Measurements from ENCODE around the gene NSRP1.

Gene NSRP1

GRCh38 chr17:30173649-30174048, 57.0 kb downstream of the NSRP1 start:
- TF ChIP-seq CTCF (IDR thresholded peaks at IDR 0.05; ENCODE audit: low read depth, low read length, missing control alignments), result no peak
- peak; percentile 31 for DNase-seq (ENCODE audit: low read depth)

GRCh38 chr17:30174556-30174955, 57.9 kb downstream of the NSRP1 start:
- DNase-seq (ENCODE audit: low read depth), result no peak
- no peak for TF ChIP-seq CTCF (IDR thresholded peaks at IDR 0.05; ENCODE audit: low read depth, low read length, missing control alignments)
- no peak overlapping the region for H3K4me3 ChIP-seq (ENCODE audit: low read depth, low read length)

More at GRCh38 chr17:30173649-30174048, 57.0 kb downstream of the NSRP1 start:
- no peak overlapping the region for H3K4me3 ChIP-seq (ENCODE audit: low read depth, low read length)

GRCh38 chr17:30176855-30177254, 60.2 kb downstream of the NSRP1 start:
- DNase-seq (ENCODE audit: low read depth), result no peak
- TF ChIP-seq CTCF (IDR thresholded peaks at IDR 0.05; ENCODE audit: low read depth, low read length, missing control alignments), result no peak

GRCh38 chr17:30186761-30187160, 70.1 kb downstream of the NSRP1 start:
- no peak for DNase-seq (ENCODE audit: low read depth)
- no peak for TF ChIP-seq CTCF (IDR thresholded peaks at IDR 0.05; ENCODE audit: low read depth, low read length, missing control alignments)
- no peak overlapping the region for H3K4me3 ChIP-seq (ENCODE audit: low read depth, low read length)

More at GRCh38 chr17:30176855-30177254, 60.2 kb downstream of the NSRP1 start:
- no peak overlapping the region for H3K4me3 ChIP-seq (ENCODE audit: low read depth, low read length)

GRCh38 chr17:30187573-30187972, 71.0 kb downstream of the NSRP1 start:
- TF ChIP-seq CTCF (IDR thresholded peaks at IDR 0.05; ENCODE audit: low read depth, low read length, missing control alignments), result no peak

GRCh38 chr17:30188211-30188939, 71.8 kb downstream of the NSRP1 start:
- no peak for TF ChIP-seq CTCF (IDR thresholded peaks at IDR 0.05; ENCODE audit: low read depth, low read length, missing control alignments)
- H3K4me3 ChIP-seq (ENCODE audit: low read depth, low read length), result no peak overlapping the region
- DNase-seq (ENCODE audit: low read depth), result no peak

More at GRCh38 chr17:30187573-30187972, 71.0 kb downstream of the NSRP1 start:
- DNase-seq (ENCODE audit: low read depth), result no peak
- no peak overlapping the region for H3K4me3 ChIP-seq (ENCODE audit: low read depth, low read length)

- no peak for DNase-seq (ENCODE audit: low read depth)
- no peak for TF ChIP-seq CTCF (IDR thresholded peaks at IDR 0.05; ENCODE audit: low read depth, low read length, missing control alignments)
- H3K4me3 ChIP-seq (ENCODE audit: low read depth, low read length), result no peak overlapping the region
These were observed 74.5 kb downstream of the NSRP1 start for GRCh38 chr17:30191072-30191471.
